Spleen (tissue), 7 donors: ENCODE results near the gene TCHHL1.

Experiments
- CTCF ChIP-seq, 11 experiments: fragments of 200-600 bp in 7 of 11; fragments of 450-650 bp in 4 of 11; sonication (generic) in 4 of 11; IDR thresholded peaks in 8 of 11; conservative IDR thresholded peaks in 3 of 11; 1 replicate in 7 of 11; 2 replicates in 4 of 11; pipeline versions ENCODE4 v1.4.0 to v1.8.0; 2016 to 2021; ENCODE audit warnings: antibody characterized with exemption in 11 of 11, inconsistent platforms in 4 of 11, mild to moderate bottlenecking in 1 of 11
- POLR2A ChIP-seq, 3 donors: fragments of 450-650 bp; IDR thresholded peaks; one replicate each; pipeline ENCODE4 v1.5.1; 2017; ENCODE audit warnings: antibody characterized with exemption in 3 of 3, mild to moderate bottlenecking in 1 of 3
- donor health status: DM: no; HTN: no; CAD: no; lungs with moderate emphysema.
- donor health status: DM: no; HTN: no; CAD: no.
- donor health status: DM: no; HTN: no; CAD: no.

GRCh38 chr1:152115344-152115743, 26.5 kb upstream of the TCHHL1 start, which contains the start of gene TCHH:
- TF ChIP-seq POLR2A (IDR thresholded peaks at IDR 0.05) = no peak
- no peak for TF ChIP-seq CTCF (IDR thresholded peaks at IDR 0.05 in 8 of 11, conservative IDR thresholded peaks at IDR 0.05 in 3 of 11)
